RWPE2 (cell line): ENCODE data around the gene TRIM68.

Experiments used
- ATAC-seq: fragments of 200-7000 bp; cut with Tn5 transposase; 3 replicates; pipeline ENCODE4 v1.9.1; 2021; ENCODE audit warnings: low read depth
- DNase-seq: peaks from one replicate; pipeline ENCODE4 v3.0.0-alpha.2; 2020; ENCODE audit warnings: low spot score
- H3K27ac ChIP-seq: fragments of 450-650 bp; 2 replicates; pipeline ENCODE4 v1.5.1; 2017; ENCODE audit warnings: mild to moderate bottlenecking; ENCODE audit not compliant: poor library complexity, severe bottlenecking
- H3K27me3 ChIP-seq: fragments of 250-450 bp; sonication (Bioruptor Pico); 2 replicates; pipeline ENCODE4 v1.5.1; 2021; ENCODE audit warnings: mild to moderate bottlenecking, moderate library complexity; ENCODE audit not compliant: insufficient read depth, poor library complexity, severe bottlenecking
- H3K36me3 ChIP-seq: fragments of 250-450 bp; sonication (Bioruptor Pico); 2 replicates; pipeline ENCODE4 v1.5.1; 2020; ENCODE audit warnings: low read depth, mild to moderate bottlenecking, moderate library complexity
- H3K4me1 ChIP-seq: fragments of 250-450 bp; sonication (Bioruptor Pico); 2 replicates; pipeline ENCODE4 v1.5.1; 2021; ENCODE audit warnings: mild to moderate bottlenecking, moderate library complexity; ENCODE audit not compliant: insufficient read depth, poor library complexity, severe bottlenecking
- H3K4me3 ChIP-seq: fragments of 250-450 bp; sonication (Bioruptor Pico); 2 replicates; pipeline ENCODE4 v1.5.1; 2021; ENCODE audit warnings: mild to moderate bottlenecking, moderate library complexity; ENCODE audit not compliant: severe bottlenecking
- H3K9me3 ChIP-seq: fragments of 250-450 bp; sonication (Bioruptor Pico); 2 replicates; pipeline ENCODE4 v1.5.1; 2021; ENCODE audit warnings: mild to moderate bottlenecking, moderate library complexity; ENCODE audit not compliant: severe bottlenecking
- CTCF ChIP-seq: fragments of 450-650 bp; IDR thresholded peaks from one replicate; pipeline ENCODE4 v1.5.1; 2017; ENCODE audit warnings: mild to moderate bottlenecking, moderate library complexity; ENCODE audit not compliant: poor library complexity, severe bottlenecking

TRIM68 gene

GRCh38 chr11:4565371-4565770 is 42.7 kb downstream of the TRIM68 start:
- Histone ChIP-seq H3K36me3 (no peaks in the 10 kb centered on the region), H3K4me1 (no peaks in the 10 kb centered on the region), H3K27me3 (peaks cover 4% of the 10 kb centered on the region), H3K27ac (no peak overlapping the region), H3K9me3 (no peaks in the 10 kb centered on the region), H3K4me3 (no peak overlapping the region)
- no peak for DNase-seq
- ATAC-seq = no peak
- TF ChIP-seq CTCF = no peak

- no peak for TF ChIP-seq CTCF
- DNase-seq (no peak), ATAC-seq (no peak)
- Histone ChIP-seq H3K36me3 (no peaks in the 10 kb centered on the region), H3K27ac (no peak overlapping the region), H3K9me3 (no peaks in the 10 kb centered on the region), H3K27me3 (peaks cover 4% of the 10 kb centered on the region), H3K4me3 (no peak overlapping the region), H3K4me1 (no peaks in the 10 kb centered on the region)
These were observed 47.6 kb downstream of the TRIM68 start for GRCh38 chr11:4560467-4560866.

- Histone ChIP-seq H3K4me3 (no peak overlapping the region), H3K27me3 (peaks cover 4% of the 10 kb centered on the region), H3K36me3 (no peaks in the 10 kb centered on the region), H3K9me3 (no peaks in the 10 kb centered on the region), H3K4me1 (no peaks in the 10 kb centered on the region), H3K27ac (no peak overlapping the region)
- TF ChIP-seq CTCF = no peak
- DNase-seq (no peak), ATAC-seq (no peak)
These were observed 48.2 kb downstream of the TRIM68 start for GRCh38 chr11:4559527-4560440.

GRCh38 chr11:4551346-4551979 is 56.6 kb downstream of the TRIM68 start:
- Histone ChIP-seq H3K27ac (no peak overlapping the region), H3K36me3 (no peaks in the 10 kb centered on the region), H3K4me3 (no peak overlapping the region), H3K4me1 (no peaks in the 10 kb centered on the region), H3K9me3 (no peaks in the 10 kb centered on the region), H3K27me3 (no peaks in the 10 kb centered on the region)
- DNase-seq = no peak
- no peak for TF ChIP-seq CTCF
- ATAC-seq = no peak
